ENCODE results near the gene LRRC39. TPM values are rescaled to one million over a fixed set of nuclear protein-coding genes. Genes with fewer than 3 reads are reported as not detected.

Gene LRRC39
- total RNA-seq, 1 donor from 2014 or later: 0.57 TPM

DNA sequence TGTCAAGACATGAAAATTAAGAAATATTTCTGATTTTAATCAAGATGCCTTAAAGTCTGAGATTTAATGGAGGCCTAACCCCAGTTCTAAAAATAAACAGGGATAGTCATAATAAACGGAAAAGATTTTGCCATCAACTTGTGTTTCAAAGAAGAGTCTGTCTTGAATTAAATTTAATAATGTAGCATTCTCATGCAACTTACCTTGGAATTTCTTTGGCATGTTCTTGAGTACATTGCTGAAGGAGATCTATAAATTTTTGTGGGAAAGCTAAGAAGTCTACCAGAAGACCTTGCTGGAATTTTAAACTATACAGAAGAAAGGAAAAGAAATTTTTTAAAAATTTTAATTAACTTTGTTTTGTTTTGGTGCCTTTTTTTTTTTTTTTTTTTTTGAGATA lies 55.9 kb downstream of the LRRC39 start:
- no peaks in the 10 kb centered on the region for H3K27me3 Mint-ChIP-seq (ENCODE audit: low read depth, unreplicated experiment)
- no peak for TF ChIP-seq EZH2 (IDR thresholded peaks at IDR 0.05; ENCODE audit: insufficient read depth, low read length)
- TF ChIP-seq, protein P1, sequence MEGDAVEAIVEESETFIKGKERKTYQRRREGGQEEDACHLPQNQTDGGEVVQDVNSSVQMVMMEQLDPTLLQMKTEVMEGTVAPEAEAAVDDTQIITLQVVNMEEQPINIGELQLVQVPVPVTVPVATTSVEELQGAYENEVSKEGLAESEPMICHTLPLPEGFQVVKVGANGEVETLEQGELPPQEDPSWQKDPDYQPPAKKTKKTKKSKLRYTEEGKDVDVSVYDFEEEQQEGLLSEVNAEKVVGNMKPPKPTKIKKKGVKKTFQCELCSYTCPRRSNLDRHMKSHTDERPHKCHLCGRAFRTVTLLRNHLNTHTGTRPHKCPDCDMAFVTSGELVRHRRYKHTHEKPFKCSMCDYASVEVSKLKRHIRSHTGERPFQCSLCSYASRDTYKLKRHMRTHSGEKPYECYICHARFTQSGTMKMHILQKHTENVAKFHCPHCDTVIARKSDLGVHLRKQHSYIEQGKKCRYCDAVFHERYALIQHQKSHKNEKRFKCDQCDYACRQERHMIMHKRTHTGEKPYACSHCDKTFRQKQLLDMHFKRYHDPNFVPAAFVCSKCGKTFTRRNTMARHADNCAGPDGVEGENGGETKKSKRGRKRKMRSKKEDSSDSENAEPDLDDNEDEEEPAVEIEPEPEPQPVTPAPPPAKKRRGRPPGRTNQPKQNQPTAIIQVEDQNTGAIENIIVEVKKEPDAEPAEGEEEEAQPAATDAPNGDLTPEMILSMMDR (IDR thresholded peaks at IDR 0.05; ENCODE audit: insufficient read depth, low read depth, low read length): no peak
- H3K4me1 ChIP-seq (ENCODE audit: insufficient read depth, low read length): no peaks in the 10 kb centered on the region
- FAIRE-seq: no peak
- no peaks in the 10 kb centered on the region for H3K9me3 Mint-ChIP-seq (ENCODE audit: unreplicated experiment)
- no peak overlapping the region for H3K27ac ChIP-seq (ENCODE audit: low read depth, low read length)
- no peaks in the 10 kb centered on the region for H3K27me3 ChIP-seq (ENCODE audit: insufficient read depth, low read length)
- H2AFZ ChIP-seq (ENCODE audit: low read depth, low read length): no peak overlapping the region
- H3K27ac Mint-ChIP-seq (ENCODE audit: unreplicated experiment): no peak overlapping the region
- H3K9ac ChIP-seq (ENCODE audit: low read length): no peak overlapping the region
- H3K4me3 Mint-ChIP-seq (ENCODE audit: unreplicated experiment): no peak overlapping the region
- no peaks in the 10 kb centered on the region for H3K4me1 Mint-ChIP-seq (ENCODE audit: low read depth, unreplicated experiment)
- H4K20me1 ChIP-seq (ENCODE audit: insufficient read depth, low read length): no peaks in the 10 kb centered on the region
- DNase-seq (ENCODE audit: low read depth): no peak
- no peak overlapping the region for H3K4me3 ChIP-seq (ENCODE audit: insufficient read depth, low read depth, low read length)
- no peaks in the 10 kb centered on the region for H3K9me3 ChIP-seq (ENCODE audit: insufficient read depth, low read depth, low read length)
- H3K36me3 ChIP-seq (ENCODE audit: insufficient read depth, low read length): no peaks in the 10 kb centered on the region
- no peaks in the 10 kb centered on the region for H3K36me3 Mint-ChIP-seq (ENCODE audit: low read depth, unreplicated experiment)
- H3K4me2 ChIP-seq (ENCODE audit: low read length): no peak overlapping the region
- peaks cover 8% of the 10 kb centered on the region for H3K79me2 ChIP-seq (ENCODE audit: insufficient read depth, low read length)

DNA sequence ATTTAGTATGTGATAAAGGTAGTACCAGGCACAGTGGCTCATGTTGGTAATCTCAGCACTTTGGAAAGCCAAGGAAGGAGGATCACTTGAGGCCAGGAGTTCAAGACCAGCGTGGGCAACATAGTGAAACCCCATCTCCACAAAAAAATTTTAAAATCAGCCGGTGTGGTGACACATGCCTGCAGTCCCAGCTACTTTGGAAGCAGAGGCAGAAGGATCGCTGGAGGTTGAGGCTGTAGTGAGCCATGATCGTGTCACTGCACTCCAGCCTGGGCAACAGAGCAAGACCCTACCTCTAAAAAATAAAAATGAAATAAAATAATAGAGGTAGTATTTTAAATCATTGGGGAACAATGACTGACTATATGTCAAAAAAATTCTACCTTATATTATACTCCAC lies 62.5 kb downstream of the LRRC39 start:
- Mint-ChIP-seq H3K27me3 (ENCODE audit: low read depth, unreplicated experiment) (no peaks in the 10 kb centered on the region), H3K4me3 (ENCODE audit: unreplicated experiment) (no peak overlapping the region), H3K36me3 (ENCODE audit: low read depth, unreplicated experiment) (no peaks in the 10 kb centered on the region), H3K4me1 (ENCODE audit: low read depth, unreplicated experiment) (no peaks in the 10 kb centered on the region), H3K27ac (ENCODE audit: unreplicated experiment) (no peak overlapping the region), H3K9me3 (ENCODE audit: unreplicated experiment) (no peaks in the 10 kb centered on the region)
- Histone ChIP-seq H3K36me3 (ENCODE audit: insufficient read depth, low read length) (no peaks in the 10 kb centered on the region), H3K4me2 (ENCODE audit: low read length) (no peak overlapping the region), H3K9me3 (ENCODE audit: insufficient read depth, low read depth, low read length) (no peaks in the 10 kb centered on the region), H3K9ac (ENCODE audit: low read length) (no peak overlapping the region), H3K27me3 (ENCODE audit: insufficient read depth, low read length) (no peaks in the 10 kb centered on the region), H4K20me1 (ENCODE audit: insufficient read depth, low read length) (no peaks in the 10 kb centered on the region), H3K27ac (ENCODE audit: low read depth, low read length) (no peak overlapping the region), H3K79me2 (ENCODE audit: insufficient read depth, low read length) (no peaks in the 10 kb centered on the region), H3K4me3 (ENCODE audit: insufficient read depth, low read depth, low read length) (no peak overlapping the region), H2AFZ (ENCODE audit: low read depth, low read length) (no peak overlapping the region), H3K4me1 (ENCODE audit: insufficient read depth, low read length) (no peaks in the 10 kb centered on the region)
- no peak for TF ChIP-seq EZH2 (IDR thresholded peaks at IDR 0.05; ENCODE audit: insufficient read depth, low read length)
- TF ChIP-seq, protein P1 (IDR thresholded peaks at IDR 0.05; ENCODE audit: insufficient read depth, low read depth, low read length): no peak
- DNase-seq (ENCODE audit: low read depth) (no peak), FAIRE-seq (no peak)

DNA sequence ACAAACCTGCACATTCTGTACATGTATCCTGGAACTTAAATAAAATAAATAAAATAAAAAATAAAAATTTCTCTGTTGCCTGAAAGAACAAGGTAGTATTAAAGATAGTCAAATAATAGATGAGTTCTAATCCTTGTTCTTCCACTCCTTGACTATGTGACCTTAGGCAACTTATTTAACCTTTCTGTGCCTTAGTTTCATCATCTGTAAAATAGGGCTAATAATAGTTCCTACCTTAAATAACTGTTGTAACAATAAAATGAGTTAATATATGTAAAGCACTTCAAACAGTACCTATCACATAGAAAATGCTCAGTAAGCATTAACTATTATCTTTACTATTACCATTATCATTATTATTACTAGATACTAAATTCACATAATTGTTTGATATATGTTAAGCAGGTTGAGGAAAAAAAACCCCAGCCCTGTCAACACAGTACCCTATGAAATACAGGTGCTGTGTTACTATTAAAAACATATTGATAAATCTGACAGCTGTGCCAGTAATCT lies 68.4 kb downstream of the LRRC39 start:
- H3K4me3 ChIP-seq (ENCODE audit: insufficient read depth, low read depth, low read length): no peak overlapping the region
- no peak overlapping the region for H3K27ac ChIP-seq (ENCODE audit: low read depth, low read length)
- TF ChIP-seq, protein P1 (IDR thresholded peaks at IDR 0.05; ENCODE audit: insufficient read depth, low read depth, low read length): no peak
- TF ChIP-seq EZH2 (IDR thresholded peaks at IDR 0.05; ENCODE audit: insufficient read depth, low read length): no peak
- no peaks in the 10 kb centered on the region for H3K27me3 ChIP-seq (ENCODE audit: insufficient read depth, low read length)
- no peak overlapping the region for H2AFZ ChIP-seq (ENCODE audit: low read depth, low read length)
- no peaks in the 10 kb centered on the region for H3K79me2 ChIP-seq (ENCODE audit: insufficient read depth, low read length)
- Mint-ChIP-seq H3K27me3 (ENCODE audit: low read depth, unreplicated experiment) (no peaks in the 10 kb centered on the region), H3K27ac (ENCODE audit: unreplicated experiment) (no peak overlapping the region), H3K4me3 (ENCODE audit: unreplicated experiment) (no peak overlapping the region), H3K36me3 (ENCODE audit: low read depth, unreplicated experiment) (no peaks in the 10 kb centered on the region), H3K9me3 (ENCODE audit: unreplicated experiment) (no peaks in the 10 kb centered on the region), H3K4me1 (ENCODE audit: low read depth, unreplicated experiment) (no peaks in the 10 kb centered on the region)
- H3K36me3 ChIP-seq (ENCODE audit: insufficient read depth, low read length): no peaks in the 10 kb centered on the region
- H3K4me1 ChIP-seq (ENCODE audit: insufficient read depth, low read length): no peaks in the 10 kb centered on the region
- no peaks in the 10 kb centered on the region for H3K9me3 ChIP-seq (ENCODE audit: insufficient read depth, low read depth, low read length)
- no peak overlapping the region for H3K4me2 ChIP-seq (ENCODE audit: low read length)
- FAIRE-seq (no peak), DNase-seq (ENCODE audit: low read depth) (no peak)
- no peaks in the 10 kb centered on the region for H4K20me1 ChIP-seq (ENCODE audit: insufficient read depth, low read length)
- H3K9ac ChIP-seq (ENCODE audit: low read length): no peak overlapping the region
